ENCODE data around the gene TRAPPC3.

TRAPPC3 gene

DNA sequence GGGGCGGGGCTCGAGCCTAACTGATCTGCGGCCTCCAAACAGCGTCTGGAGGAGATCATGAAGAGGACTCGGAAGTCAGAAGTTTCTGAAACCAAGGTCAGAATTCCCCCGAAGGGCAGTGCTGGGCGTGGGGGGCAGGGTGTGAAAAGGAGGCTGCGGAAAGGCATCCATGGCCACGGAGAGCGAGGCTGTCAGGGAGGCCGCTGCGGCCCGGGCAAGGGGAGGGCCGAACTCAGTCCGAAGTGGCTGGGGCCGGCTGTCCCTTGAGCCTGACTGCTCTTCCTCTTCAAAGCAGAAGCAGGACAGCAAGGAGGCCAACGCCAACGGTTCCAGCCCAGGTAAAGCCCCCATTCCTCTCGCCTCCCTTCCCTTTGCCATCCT, 29.9 kb upstream of the TRAPPC3 start:
- Histone ChIP-seq H3K9me3 (ENCODE audit: insufficient read depth, low read depth, low read length) (no peaks in the 10 kb centered on the region), H2AFZ (ENCODE audit: low read length) (no peak overlapping the region), H3K27me3 (ENCODE audit: insufficient read depth, low read length, poor library complexity, severe bottlenecking) (no peaks in the 10 kb centered on the region), H3K4me3 (ENCODE audit: low read length, poor library complexity, severe bottlenecking) (no peak overlapping the region), H3K9ac (ENCODE audit: low read depth, low read length, poor library complexity, severe bottlenecking) (no peak overlapping the region), H3K9me2 (replicated peaks; ENCODE audit: low read depth, low read length) (no peaks in the 10 kb centered on the region), H3K79me2 (ENCODE audit: insufficient read depth, low read length) (no peaks in the 10 kb centered on the region), H4K20me1 (ENCODE audit: insufficient read depth, low read length, poor library complexity, severe bottlenecking) (peaks cover 8% of the 10 kb centered on the region), H3F3A (ENCODE audit: low read depth) (no peaks in the 10 kb centered on the region), H3K36me3 (ENCODE audit: insufficient read depth, low read length) (peaks cover 63% of the 10 kb centered on the region; the same call in 1 of the 2 replicates), H3K4me2 (ENCODE audit: low read depth, low read length, poor library complexity, severe bottlenecking) (no peak overlapping the region), H3K4me1 (ENCODE audit: insufficient read depth, low read length, poor library complexity, severe bottlenecking) (no peaks in the 10 kb centered on the region)
- TF ChIP-seq, protein P1, sequence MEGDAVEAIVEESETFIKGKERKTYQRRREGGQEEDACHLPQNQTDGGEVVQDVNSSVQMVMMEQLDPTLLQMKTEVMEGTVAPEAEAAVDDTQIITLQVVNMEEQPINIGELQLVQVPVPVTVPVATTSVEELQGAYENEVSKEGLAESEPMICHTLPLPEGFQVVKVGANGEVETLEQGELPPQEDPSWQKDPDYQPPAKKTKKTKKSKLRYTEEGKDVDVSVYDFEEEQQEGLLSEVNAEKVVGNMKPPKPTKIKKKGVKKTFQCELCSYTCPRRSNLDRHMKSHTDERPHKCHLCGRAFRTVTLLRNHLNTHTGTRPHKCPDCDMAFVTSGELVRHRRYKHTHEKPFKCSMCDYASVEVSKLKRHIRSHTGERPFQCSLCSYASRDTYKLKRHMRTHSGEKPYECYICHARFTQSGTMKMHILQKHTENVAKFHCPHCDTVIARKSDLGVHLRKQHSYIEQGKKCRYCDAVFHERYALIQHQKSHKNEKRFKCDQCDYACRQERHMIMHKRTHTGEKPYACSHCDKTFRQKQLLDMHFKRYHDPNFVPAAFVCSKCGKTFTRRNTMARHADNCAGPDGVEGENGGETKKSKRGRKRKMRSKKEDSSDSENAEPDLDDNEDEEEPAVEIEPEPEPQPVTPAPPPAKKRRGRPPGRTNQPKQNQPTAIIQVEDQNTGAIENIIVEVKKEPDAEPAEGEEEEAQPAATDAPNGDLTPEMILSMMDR (conservative IDR thresholded peaks at IDR 0.05; ENCODE audit: low read length), result no peak
- no peak for TF ChIP-seq EZH2phosphoT487 (IDR thresholded peaks at IDR 0.05; ENCODE audit: borderline replicate concordance)

DNA sequence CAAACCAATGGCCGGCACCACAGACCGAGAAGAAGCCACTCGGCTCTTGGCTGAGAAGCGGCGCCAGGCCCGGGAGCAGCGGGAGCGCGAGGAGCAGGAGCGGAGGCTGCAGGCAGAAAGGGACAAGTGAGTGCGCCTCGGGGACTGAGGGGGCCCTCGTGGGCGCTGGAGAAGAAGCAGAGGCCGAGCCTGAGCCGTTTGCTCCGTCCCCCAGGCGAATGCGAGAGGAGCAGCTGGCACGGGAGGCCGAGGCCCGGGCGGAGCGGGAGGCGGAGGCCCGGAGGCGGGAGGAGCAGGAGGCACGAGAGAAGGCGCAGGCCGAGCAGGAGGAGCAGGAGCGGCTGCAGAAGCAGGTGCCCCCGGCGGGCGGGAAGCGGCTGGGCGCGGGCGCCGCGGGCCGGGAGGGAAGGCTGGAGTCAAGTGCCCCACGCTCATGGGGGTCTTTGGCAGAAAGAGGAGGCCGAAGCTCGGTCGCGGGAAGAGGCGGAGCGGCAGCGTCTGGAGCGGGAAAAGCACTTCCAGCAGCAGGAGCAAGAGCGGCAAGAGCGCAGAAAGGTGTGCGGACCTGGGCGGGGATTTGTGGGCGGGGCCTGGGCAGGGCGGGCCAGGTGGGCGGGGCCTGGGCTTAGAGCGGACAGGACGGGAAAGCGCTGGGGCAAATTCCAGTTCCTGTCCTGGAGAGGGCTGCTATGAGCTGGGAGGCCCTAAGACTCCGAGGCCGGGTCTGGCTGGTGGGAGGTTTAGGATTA, 29.4 kb upstream of the TRAPPC3 start:
- H3K36me3 ChIP-seq (ENCODE audit: insufficient read depth, low read length), result peaks cover 68% of the 10 kb centered on the region; the same call in 1 of the 2 replicates
- H3K9ac ChIP-seq (ENCODE audit: low read depth, low read length, poor library complexity, severe bottlenecking), result no peak overlapping the region

GRCh38 chr1:36177589-36178431, 28.5 kb upstream of the TRAPPC3 start:
- no peak overlapping the region for H2AFZ ChIP-seq (ENCODE audit: low read length)
- H3K9me3 ChIP-seq (ENCODE audit: insufficient read depth, low read depth, low read length), result no peaks in the 10 kb centered on the region
- no peak overlapping the region for H3K4me2 ChIP-seq (ENCODE audit: low read depth, low read length, poor library complexity, severe bottlenecking)
- H3K4me1 ChIP-seq (ENCODE audit: insufficient read depth, low read length, poor library complexity, severe bottlenecking), result no peaks in the 10 kb centered on the region
- no peaks in the 10 kb centered on the region for H3K27me3 ChIP-seq (ENCODE audit: insufficient read depth, low read length, poor library complexity, severe bottlenecking)
- peaks cover 11% of the 10 kb centered on the region for H4K20me1 ChIP-seq (ENCODE audit: insufficient read depth, low read length, poor library complexity, severe bottlenecking)
- no peaks in the 10 kb centered on the region for H3F3A ChIP-seq (ENCODE audit: low read depth)
- H3K36me3 ChIP-seq (ENCODE audit: insufficient read depth, low read length), result peaks cover 77% of the 10 kb centered on the region; the same call in 1 of the 2 replicates
- no peaks in the 10 kb centered on the region for H3K9me2 ChIP-seq (replicated peaks; ENCODE audit: low read depth, low read length)
- no peak overlapping the region for H3K4me3 ChIP-seq (ENCODE audit: low read length, poor library complexity, severe bottlenecking)
- H3K9ac ChIP-seq (ENCODE audit: low read depth, low read length, poor library complexity, severe bottlenecking), result no peak overlapping the region
- TF ChIP-seq, protein P1 (conservative IDR thresholded peaks at IDR 0.05; ENCODE audit: low read length), result no peak
- no peak for TF ChIP-seq EZH2phosphoT487 (IDR thresholded peaks at IDR 0.05; ENCODE audit: borderline replicate concordance)
- H3K79me2 ChIP-seq (ENCODE audit: insufficient read depth, low read length), result no peaks in the 10 kb centered on the region

More for the DNA sequence above, 29.4 kb upstream of the TRAPPC3 start:
- Histone ChIP-seq H3F3A (ENCODE audit: low read depth) (no peaks in the 10 kb centered on the region), H3K79me2 (ENCODE audit: insufficient read depth, low read length) (no peaks in the 10 kb centered on the region), H3K9me3 (ENCODE audit: insufficient read depth, low read depth, low read length) (no peaks in the 10 kb centered on the region), H3K4me2 (ENCODE audit: low read depth, low read length, poor library complexity, severe bottlenecking) (no peak overlapping the region), H3K4me3 (ENCODE audit: low read length, poor library complexity, severe bottlenecking) (no peak overlapping the region), H4K20me1 (ENCODE audit: insufficient read depth, low read length, poor library complexity, severe bottlenecking) (peaks cover 8% of the 10 kb centered on the region), H3K4me1 (ENCODE audit: insufficient read depth, low read length, poor library complexity, severe bottlenecking) (no peaks in the 10 kb centered on the region), H3K9me2 (replicated peaks; ENCODE audit: low read depth, low read length) (no peaks in the 10 kb centered on the region), H3K27me3 (ENCODE audit: insufficient read depth, low read length, poor library complexity, severe bottlenecking) (no peaks in the 10 kb centered on the region), H2AFZ (ENCODE audit: low read length) (no peak overlapping the region)
- TF ChIP-seq, protein P1 (conservative IDR thresholded peaks at IDR 0.05; ENCODE audit: low read length), result no peak
- TF ChIP-seq EZH2phosphoT487 (IDR thresholded peaks at IDR 0.05; ENCODE audit: borderline replicate concordance), result no peak

All from Loucy (cell line).